Cardiac fibroblast (primary cell): ENCODE measurements around the gene CRNN.
A peak's percentile ranks its signal among the peaks of the same experiment; 100 is the strongest.

Experiments
- DNase-seq, 2 donors: peaks; one replicate each; pipeline versions ENCODE4 v3.0.0 to v3.0.0-alpha.2; 2010; ENCODE audit warnings: low read depth in 2 of 2
- H3K4me3 ChIP-seq, 2 donors: replicated peaks in 1 of 2; 1 replicate in 1 of 2; 2 replicates in 1 of 2; pipeline ENCODE4 v1.5.1; 2011; ENCODE audit warnings: low read depth in 2 of 2, low read length in 2 of 2, mild to moderate bottlenecking in 2 of 2, moderate library complexity in 1 of 2
- CTCF ChIP-seq: IDR thresholded peaks from one replicate; pipeline ENCODE4 v1.5.1; 2011; ENCODE audit warnings: low read depth, mild to moderate bottlenecking, low read length, inconsistent platforms

The CRNN gene

DNA sequence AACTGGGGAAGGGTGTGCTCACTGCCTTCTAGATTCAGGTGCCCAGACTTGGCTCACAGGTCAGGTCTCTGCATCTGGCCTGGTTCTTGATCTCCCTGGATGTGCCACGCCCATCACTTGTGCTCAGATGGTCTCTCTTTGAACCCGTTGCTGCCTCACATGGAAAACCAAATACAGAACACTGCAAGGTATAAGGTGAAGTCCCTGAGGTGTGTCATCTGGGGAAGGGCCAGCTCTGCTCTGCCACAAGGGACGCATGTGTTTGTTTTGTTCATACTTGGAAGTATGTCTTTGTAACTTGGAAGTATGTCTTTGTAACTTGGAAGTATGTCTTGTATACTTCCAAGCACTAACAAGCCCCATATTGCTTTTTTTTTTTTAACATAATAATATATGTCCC, 13.4 kb upstream of the CRNN start:
- no peak for TF ChIP-seq CTCF
- no peak for DNase-seq
- H3K4me3 ChIP-seq: no peak overlapping the region

DNA sequence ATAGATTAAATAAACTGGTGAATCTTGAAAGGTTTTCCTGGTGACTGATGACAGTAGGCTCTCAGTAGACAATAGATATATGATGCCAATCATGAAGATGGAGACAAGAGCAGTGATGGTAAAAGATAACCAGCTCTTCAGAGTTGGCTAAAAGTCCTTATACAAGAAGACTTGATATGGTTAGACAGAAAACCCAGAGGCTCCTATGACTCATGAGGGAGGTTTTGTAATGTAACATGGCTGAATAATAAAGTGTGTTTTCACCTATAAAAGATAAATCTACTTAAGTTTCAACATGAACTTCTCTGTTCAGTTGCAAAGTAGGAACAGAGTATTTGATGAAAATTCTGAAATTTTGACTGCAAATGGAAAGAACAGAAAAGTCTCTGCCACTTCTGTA, 12.7 kb upstream of the CRNN start:
- TF ChIP-seq CTCF: no peak
- DNase-seq: peak in 1 of 2 donors; percentile 14
- no peak overlapping the region for H3K4me3 ChIP-seq

DNA sequence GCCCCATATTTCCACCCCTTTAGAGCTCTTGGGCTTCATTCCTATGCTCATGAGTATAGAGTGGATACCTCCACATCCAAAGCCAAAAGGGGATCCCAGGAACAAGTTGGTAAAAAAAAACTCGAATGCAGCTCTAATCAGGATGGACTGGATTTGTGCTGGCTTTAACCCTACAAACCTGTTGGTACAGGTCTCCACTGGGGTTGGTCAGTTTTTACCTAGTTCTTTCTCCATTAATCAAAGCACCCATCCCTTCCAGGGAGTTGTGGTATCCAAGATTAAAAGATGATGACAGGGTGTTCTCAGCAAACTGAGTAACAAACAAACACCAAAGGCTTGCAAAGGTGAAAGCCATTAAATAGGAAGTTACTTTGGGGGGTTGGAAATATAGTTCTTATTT, 5.9 kb upstream of the CRNN start:
- no peak overlapping the region for H3K4me3 ChIP-seq
- no peak for DNase-seq
- no peak for TF ChIP-seq CTCF

DNA sequence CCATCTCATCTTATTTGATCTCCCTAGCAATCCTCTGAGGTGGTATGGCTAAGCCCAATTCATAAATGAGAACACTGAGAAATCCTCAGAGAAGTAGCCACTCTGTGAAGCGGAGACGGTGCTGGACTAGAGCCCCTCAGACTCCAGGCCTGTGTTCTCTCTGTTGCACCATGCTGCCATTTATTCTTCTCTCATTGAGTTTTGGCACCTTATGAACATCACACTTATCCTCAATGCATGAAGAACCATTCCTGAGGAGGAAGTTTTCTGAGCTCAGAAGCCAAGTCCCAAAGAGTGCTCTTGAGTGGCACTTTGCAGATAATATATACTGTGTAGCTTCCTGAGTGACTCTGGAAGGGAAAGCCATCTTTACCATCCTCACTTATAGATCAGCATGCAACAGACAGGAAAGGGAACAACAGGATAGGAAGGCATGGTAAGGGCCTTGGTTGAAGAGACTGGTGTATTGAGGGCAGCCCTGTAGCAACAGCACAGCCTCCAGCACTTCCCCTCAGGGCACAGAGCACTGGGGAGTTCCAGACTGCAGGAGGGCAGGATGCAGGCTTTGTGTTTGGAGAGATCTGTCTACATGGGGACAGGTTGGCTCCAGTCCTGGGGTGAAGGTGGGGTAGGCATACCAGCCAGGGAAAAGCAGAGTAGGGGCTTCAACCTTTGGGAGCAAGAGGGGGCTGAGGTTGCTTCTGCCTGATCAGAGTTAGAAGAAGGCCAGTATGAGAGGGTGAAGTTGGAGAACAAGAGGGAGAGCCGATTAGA, 1.6 kb upstream of the CRNN start:
- TF ChIP-seq CTCF: no peak
- no peak for DNase-seq

DNA sequence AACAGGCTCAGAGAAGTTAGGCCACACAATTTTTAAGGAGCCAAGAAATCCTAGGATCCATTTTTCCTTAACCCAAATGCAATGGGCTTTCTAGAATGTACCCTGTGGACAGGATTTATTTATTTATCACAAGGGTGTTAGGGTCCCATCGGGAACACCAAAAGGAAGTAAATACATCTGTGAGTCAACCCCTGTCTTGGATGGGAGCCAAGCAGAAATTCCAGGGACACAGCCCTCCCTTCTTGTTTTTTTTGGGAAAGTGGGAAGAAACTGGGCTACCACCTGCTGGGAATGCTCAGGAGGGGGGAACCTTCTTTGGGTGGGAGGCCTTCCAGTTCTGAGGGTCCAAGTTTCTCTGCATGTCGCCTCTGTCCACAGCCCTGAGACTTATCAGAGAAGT, 1.3 kb downstream of the CRNN start:
- no peak for DNase-seq

More for the DNA sequence above, 1.6 kb upstream of the CRNN start:
- H3K4me3 ChIP-seq: no peak overlapping the region

GRCh38 chr1:152411134-152411533, 2.9 kb downstream of the CRNN start:
- TF ChIP-seq CTCF: no peak
- no peak overlapping the region for H3K4me3 ChIP-seq
- no peak for DNase-seq

More for the DNA sequence above, 1.3 kb downstream of the CRNN start:
- no peak overlapping the region for H3K4me3 ChIP-seq
- no peak for TF ChIP-seq CTCF

DNA sequence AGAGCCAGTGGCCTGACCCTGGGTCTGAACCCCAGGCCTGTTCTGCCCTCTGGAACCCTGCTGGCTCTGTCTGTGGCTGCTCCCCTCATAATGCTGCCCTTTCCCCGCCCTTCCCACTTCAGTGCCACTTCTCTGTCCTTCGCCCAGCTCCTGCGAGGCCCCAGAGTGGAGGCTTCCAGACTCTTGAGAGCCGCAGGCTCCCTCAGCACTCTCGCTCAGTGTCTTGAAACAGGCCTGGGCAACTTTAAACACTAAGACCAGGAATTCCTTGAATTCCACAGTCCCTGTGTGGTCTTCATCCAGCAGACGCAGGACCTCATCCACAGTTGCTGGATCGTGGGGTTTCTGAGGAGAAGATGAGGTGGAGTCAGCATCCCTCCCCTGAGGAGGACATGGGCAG, 3.5 kb downstream of the CRNN start:
- TF ChIP-seq CTCF: no peak
- H3K4me3 ChIP-seq: no peak overlapping the region
- DNase-seq: peak in 1 of 2 donors; percentile 18
